Activated T-cell treated with anti-CD3 and anti-CD28 coated beads, Interleukin-2, amount 50 U/mL, for 48 hours (primary cell): ENCODE results near the gene RIPPLY3.
"Not testable (repeated sequence)": the region's sequence is repeated elsewhere in the genome, so short reads cannot be mapped to it uniquely, and the experiment has no call there.

ENCODE experiments used
- DNase-seq, 2 experiments: peaks; one replicate each; pipeline ENCODE4 v3.0.0-alpha.2; 2020

RIPPLY3 gene

DNA sequence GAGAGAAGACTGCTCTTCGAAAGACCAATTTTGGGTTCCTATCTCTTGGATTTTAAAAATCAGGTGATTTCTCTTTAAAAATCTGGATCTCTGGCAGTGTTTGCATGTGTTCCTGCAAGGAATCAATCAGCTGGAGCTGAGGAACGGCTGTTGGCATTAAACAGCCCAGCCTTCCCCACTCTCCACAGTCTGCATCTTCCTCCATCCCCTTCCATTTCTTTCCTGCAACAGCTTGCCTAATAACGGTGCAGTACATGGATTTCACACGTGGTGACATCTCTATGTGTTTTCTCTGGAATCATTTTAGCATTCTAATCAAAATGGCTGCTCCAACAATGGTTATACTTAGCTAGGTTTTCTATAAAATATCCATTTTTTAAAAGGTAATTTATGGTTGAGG is 20.0 kb downstream of the RIPPLY3 start:
- no peak for DNase-seq

DNA sequence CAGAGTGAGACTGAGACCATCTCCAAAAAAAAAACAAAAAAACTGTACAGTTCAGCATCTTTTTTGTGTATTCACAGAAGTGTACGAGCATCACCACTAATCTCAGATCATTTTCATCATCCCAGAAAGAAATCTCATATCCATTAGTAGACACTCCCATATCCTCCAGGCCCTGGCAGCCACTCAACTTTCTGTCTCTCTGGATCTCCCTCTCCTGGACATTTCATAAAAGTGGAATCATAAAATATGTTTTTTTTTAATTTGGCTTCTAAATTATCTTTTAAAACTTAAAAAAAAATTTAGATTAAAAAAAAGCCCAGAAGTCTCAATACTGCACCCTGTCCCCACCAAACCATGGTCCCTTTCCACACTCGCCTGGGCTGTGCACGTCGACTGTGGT is 22.1 kb downstream of the RIPPLY3 start:
- DNase-seq = no peak

DNA sequence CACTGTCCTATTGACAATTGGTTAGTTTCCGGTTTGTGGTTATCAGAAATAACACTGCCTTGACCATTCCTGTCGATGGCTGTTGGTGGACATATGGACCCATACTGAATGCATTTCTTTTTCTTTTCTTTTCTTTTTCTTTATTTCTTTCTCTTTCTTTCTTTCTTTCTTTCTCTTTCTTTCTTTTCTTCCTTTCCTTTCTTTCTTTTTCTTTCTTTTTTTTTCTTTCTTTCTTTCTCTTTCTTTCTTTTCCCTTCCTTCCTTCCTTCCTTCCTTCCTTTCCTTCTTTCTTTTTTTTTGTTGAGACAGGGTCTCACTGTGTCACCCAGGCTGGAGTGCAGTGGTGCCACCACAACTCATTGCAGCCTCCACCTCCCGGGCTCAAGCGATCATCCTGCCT is 24.4 kb downstream of the RIPPLY3 start:
- no peak for DNase-seq

- DNase-seq = no peak
Observed at GRCh38 chr21:37032293-37032692, 25.8 kb downstream of the RIPPLY3 start.

DNA sequence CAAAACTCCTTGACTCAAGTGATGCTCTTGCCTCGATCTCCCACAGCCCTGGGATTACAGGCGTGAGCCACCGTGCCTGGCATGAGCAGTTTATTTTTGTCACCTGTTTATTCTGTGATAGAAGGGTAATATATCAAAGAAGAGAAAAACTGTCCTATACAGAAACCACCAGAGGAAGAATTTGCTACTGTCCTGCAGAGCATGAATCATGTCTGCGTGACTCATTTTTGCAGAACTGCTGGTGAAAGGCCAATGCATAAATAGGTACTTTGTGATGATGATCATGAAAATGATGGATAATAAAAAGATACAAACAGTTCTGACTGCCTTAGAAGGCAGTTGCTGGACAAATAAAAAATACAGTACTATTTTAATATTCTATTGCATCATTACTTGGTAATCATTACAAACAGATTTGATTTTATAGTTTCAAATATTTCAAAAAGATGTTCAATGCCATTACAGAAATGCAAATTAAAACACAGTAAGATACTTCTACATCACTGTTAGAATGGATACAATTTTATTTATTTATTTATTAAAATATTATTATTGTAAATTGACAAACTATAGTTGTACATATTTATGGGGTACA is 26.5 kb downstream of the RIPPLY3 start:
- DNase-seq = no peak

GRCh38 chr21:37034394-37034793 is 27.9 kb downstream of the RIPPLY3 start:
- not testable (repeated sequence) for DNase-seq

GRCh38 chr21:37036177-37036576 is 29.7 kb downstream of the RIPPLY3 start:
- DNase-seq = no peak

DNA sequence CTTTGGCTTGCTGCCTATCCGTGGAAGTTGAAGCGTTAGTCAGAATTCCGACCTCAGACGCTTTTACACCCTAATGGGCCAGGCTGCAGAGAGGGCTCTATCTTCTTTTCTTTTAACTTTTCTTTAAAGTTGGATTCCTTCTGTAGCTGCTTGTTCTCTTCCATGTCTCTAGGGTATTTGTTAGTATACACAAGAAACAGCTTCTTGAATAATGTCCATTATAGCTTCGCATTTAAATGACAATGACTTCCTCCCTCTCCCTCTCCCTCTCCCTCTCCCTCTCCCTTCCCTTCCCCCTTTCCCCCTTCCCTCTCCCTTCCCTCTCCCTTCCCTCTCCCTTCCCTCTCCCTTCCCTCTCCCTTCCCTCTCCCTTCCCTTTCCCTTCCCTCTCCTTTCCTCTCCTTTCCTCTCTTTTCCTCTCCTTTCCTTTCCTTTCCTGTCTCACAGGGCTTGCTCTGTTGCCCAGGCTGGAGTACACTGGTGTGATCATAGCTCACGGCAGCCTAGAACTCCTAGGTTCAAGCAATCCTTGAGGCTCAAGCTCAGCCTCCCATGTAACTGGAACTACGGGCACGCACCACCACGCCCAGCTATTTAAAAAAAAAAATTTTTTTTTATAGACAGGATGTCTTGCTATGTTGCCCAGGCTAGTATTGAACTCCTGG is 33.0 kb downstream of the RIPPLY3 start:
- DNase-seq = no peak

DNA sequence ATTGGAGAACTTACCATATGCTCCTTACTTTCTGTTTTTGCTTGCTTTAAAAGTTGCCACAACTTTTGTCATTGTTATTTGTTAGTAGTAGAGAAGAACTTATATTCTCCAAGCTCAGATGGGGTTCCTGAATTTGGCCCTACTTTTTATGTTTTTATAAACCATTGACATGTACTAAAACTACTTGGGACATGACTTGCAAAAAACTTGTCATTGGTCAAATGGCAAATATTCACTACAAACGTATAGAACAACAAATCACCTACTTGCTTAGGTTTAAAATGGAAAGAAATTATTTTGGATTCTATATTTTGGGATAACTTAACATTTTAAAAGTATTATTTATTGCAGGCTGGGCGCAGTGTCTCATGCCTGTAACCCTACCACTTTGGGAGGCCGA is 33.7 kb downstream of the RIPPLY3 start:
- DNase-seq = no peak

- DNase-seq = no peak
Observed at GRCh38 chr21:37041706-37042271, 35.3 kb downstream of the RIPPLY3 start.

DNA sequence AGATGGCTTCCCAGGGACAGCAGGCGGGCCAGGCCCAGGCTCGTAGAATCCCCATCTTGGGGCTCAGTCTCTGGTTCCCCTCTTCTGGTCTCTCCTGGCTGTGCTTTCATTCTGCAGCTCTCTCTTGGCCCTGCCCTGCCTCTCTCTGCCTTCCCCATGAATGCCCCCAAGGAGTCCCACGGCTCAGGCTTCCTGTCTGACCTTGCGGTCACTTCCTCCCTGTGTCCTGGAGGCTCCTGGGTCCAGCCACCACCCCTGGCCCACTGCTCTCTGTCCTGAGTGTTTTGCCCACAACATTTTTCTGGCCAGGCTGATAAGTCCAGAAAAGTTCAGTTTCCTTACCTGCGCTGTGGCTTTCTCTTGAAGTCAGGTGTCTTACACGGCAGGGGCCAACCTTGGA is 37.3 kb downstream of the RIPPLY3 start:
- DNase-seq = no peak

DNA sequence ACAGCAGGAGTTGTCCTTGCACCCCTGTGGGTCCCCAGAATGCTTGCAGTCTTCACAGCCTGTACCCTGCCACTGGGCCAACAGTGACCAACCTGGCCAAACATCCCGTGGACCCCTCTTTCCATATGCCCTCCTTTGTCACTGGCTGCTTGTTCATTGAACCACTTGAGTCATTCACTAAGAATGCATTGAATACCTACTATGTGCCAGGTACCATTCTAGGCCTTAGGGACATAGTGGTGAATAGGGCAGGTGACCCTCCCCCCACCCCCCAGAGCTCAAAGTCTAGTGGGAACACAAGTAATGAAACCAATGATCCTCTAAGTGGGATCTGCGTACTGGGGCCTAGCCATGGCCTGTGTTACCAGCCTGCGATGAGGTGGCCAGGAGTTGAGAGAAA is 38.1 kb downstream of the RIPPLY3 start:
- DNase-seq = no peak

DNA sequence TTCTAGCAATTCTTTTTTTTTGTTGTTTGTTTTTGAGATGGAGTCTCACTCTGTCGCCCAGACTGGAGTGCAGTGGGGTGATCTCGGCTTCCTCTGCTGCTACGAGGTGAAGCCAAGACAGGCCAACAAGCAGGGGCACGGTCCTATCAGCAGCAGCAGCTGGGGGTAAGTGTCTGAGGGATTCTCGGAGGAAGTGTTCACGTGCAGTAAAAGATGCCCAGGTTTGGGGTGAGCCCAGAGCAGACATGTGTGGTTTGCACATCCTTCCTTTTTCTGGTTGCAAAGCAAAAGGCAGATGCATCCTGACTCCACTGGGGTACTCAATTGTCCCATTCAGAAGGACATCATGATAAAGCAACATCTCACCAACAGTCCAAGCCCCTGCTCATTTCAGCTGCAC is 38.6 kb downstream of the RIPPLY3 start:
- no peak for DNase-seq

DNA sequence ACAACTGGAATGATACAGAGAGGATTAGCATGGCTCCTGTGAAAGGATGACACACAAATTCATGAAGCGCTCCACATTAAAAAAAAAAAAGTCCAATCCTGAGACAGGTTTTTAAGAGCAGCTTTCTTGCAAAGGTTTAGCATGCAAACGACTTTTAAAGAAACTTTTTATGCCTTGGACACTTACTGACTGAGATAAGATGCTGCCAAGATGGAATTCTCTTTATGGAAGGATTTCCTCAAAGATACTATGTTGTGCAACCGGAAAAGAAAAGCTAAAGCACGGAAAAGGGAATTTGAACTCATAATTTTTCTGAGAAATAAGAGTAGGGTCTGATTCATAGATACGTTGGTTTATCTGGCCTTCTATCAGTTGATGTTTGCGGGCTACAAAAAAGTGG is 39.1 kb downstream of the RIPPLY3 start:
- no peak for DNase-seq

DNA sequence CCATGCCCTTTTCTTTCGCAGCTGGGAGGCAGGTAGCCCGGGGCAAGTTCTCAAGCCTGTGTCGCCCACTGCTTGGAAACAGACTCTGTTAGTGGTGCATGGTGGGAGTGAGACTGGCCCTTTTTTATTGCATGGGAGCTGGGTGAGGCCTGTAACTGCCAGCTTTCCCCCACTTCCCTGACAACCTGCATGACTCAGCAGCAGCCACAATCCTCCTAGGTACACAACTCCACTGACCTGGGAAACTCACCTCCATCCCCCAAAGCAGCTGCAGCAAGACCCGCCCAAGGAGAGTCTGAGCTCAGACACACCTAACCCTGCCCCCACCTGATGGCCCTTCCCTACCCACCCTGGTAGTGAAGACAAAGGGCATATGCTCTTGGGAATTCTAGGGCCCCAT is 40.6 kb downstream of the RIPPLY3 start:
- no peak for DNase-seq

DNA sequence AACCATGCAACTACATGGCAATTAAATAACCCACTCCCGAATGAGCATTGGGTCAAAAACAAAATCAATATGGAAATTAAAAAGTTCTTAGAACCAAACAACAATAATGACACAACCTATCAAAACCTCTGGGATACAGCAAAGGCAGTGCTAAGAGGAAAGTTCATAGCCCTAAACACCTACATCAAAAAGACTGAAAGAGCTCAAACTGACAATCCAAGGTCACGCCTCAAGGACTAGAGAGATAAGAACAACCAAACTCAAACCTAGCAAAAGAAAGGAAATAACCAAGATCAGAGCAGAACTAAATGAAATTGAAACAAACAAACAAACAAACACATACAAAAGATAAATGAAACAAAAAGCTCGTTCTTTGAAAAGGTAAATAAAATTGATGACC is 43.2 kb downstream of the RIPPLY3 start:
- not testable (repeated sequence) for DNase-seq

- no peak for DNase-seq
Observed at GRCh38 chr21:37055271-37055855, 48.9 kb downstream of the RIPPLY3 start.

DNA sequence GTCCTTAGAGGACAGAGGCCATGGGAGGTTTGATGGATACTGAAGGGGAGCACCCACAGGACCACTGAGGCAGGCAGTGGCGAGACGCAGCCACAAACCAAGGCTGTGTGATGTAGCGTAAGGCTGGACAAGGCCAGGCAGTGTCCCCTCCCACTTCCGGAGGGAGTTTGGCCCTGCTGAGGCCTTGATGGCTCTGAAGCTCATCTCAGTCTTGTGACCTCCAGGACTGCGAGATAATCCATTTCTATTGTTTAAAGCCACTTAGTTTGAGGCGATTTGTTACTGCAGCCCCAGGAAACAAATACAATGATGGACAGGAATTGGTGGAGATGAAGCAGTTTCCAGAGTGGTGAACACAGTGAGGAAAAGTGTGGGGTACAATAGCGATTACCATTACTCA is 51.1 kb downstream of the RIPPLY3 start:
- DNase-seq = no peak

- DNase-seq = no peak
Observed at GRCh38 chr21:37058261-37058660, 51.8 kb downstream of the RIPPLY3 start.

- DNase-seq = no peak
Observed at GRCh38 chr21:37059181-37059580, 52.7 kb downstream of the RIPPLY3 start.

DNA sequence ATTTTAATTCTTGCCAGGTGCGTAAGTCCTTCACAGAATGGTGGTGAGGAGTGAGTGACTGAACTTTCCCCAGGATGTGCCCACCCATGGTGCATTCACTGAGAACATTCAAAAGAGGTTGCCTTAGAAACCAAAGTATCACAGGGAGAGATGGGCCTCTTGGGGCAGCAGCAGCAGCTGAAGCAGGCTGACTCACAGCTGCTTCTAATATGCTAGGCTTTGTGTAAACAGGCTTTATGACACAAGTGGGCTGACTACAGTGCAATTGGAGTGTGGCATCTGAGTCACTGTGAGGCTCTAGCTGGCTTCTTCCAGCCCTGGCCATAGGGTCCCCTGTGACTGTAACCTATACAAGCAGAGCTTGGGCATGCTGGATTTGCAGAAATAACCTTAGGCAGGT is 53.8 kb downstream of the RIPPLY3 start:
- peak in 1 of 2 experiments; percentile 35 for DNase-seq

DNA sequence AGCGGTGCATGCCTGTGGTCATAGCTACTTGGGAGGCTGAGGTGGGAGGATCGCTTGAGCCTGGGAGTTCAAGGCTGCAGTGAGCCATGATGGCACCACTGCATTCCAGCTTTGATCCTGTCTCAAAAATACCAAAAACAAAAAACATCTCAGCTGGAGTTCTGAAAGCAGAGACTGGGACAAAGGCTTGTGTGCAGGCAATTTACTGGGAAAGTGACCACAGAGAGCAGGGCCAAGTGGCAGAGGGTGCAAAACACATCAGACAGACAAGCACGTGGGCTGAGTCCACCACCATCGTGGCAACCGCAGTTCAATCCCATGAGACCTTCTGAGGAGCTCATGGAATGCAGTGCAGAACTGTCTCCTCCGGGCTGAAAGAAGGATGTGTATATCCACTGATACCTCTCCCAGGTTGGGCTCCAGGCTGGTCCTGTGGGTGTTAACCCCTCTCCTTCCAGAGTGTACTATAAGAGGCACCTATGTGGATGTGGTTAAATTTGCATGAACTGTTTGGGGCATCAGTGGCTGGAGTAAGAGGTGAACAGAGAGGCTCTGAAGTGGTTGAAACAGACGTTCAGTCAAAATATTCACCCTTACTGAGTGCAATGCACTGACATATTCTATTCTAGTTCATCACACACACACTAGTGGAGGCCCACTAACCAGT is 55.6 kb downstream of the RIPPLY3 start:
- no peak for DNase-seq

DNA sequence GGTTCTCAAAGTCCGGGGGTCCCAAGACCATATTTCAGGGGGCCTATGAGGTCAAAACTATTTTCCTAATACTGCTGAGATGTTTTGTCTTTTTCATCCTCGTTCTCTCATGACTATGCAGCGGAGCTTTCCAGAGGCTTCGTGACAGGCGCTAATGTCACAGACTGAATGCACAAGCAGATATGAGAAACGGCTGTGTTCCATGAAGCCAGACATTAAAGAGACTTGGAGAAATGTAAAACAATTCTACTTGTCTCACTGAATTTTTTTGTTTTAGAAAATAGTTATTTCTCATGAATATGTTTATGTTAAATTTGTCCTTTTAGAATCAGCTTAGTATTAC is 56.1 kb downstream of the RIPPLY3 start:
- DNase-seq = no peak

DNA sequence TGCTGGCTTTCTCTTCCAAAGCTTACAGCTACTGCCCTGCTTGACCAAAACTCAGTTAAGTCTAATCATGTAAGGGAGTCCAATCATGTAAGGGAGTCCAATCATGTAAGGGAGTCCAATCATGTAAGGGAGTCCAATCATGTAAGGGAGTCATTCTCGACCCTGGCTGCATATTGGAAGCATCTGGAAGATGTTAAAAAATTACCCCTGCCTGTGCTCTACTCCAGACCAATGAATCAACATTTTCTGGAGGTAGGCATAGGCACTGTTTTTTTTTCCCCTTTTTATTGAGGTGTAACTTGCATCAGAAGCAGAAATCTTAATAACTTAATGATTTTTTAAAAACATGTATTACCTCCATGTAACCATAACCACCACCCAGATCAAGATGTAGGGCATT is 56.9 kb downstream of the RIPPLY3 start:
- no peak for DNase-seq
